HG03025 (cell line): ENCODE measurements around the gene TXNDC11.

ENCODE experiments used
- ATAC-seq: cut with Tn5 transposase; IDR thresholded peaks from one replicate; pipeline ENCODE4 v1.9.1; 2021; ENCODE audit warnings: mild to moderate bottlenecking, moderate library complexity; ENCODE audit not compliant: unreplicated experiment, low FRiP score

The TXNDC11 gene

DNA sequence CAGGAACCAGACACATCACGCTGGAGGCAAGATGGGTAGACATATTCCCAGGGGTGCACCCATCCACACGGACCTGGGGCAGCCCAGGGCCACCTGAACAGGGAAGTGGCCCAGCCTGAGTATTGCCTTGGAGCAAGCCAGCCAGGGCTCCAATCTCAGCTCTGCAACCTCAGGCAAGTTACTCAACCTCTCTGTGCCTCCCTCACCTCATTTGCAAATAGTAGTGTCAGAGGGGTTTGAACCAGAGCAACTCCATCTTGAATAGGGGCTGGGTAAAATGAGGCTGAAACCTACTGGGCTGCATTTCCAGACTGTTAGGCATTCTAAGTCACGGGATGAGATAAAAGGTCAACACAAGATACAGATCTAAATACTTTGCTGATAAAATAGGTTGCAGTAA, 109.5 kb downstream of the TXNDC11 start:
- ATAC-seq, result no peak

DNA sequence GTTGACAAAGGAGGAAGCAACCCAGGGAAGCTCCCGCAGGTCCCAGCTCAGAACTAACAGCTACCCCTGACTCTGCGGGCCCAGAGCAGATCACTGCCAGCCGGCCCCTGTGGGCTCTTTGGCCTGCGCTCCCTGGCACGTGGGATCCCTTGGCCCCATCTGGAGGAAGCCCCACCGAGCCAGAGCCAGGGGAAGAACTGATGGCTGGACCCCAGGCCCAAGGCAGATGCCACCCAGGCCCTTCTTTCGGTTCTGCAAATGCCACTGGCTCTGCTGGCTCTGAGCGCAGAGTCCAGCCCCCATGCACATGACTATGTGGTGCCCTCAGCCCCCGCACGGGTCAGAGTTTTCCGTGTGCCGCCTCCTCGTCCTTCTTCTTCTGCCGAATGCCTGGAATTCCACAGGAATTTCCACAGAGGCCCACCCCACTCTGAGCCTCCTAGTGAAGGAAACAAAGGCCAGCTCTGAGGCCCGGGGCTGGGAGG, 110.2 kb downstream of the TXNDC11 start:
- no peak for ATAC-seq

DNA sequence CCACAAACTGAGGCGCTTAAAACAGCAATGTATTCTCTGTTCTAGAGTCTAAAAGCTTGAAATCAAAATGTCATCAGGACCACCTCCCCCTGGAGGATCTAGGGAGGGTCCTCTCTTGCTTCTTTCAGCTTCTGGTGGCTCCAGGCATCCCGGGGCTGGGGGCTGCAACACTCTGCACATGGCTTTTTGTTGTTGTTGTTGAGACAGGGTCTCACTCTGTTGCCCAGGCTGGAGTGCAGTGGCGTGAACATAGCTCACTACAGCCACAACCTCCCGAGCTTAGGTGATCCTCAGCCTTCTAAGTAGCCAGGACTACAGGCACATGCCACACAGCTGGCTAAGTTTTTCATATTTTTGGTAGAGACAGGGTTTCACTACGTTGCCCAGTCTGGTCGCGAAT, 111.4 kb downstream of the TXNDC11 start:
- ATAC-seq, result no peak

DNA sequence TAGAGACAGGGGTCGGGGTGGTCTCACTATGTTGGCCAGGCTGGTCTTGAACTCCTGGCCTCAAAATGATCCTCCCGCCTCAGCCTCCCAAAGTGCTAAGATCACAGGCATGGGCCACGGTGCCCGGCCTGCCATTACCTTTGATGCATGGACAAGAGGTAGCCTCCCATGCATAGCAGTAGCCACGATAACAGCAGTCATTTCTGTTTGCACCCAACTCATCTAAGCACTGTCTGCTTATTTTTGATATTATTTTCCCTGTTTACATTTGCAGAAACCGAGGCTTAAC, 111.9 kb downstream of the TXNDC11 start:
- ATAC-seq, result no peak

DNA sequence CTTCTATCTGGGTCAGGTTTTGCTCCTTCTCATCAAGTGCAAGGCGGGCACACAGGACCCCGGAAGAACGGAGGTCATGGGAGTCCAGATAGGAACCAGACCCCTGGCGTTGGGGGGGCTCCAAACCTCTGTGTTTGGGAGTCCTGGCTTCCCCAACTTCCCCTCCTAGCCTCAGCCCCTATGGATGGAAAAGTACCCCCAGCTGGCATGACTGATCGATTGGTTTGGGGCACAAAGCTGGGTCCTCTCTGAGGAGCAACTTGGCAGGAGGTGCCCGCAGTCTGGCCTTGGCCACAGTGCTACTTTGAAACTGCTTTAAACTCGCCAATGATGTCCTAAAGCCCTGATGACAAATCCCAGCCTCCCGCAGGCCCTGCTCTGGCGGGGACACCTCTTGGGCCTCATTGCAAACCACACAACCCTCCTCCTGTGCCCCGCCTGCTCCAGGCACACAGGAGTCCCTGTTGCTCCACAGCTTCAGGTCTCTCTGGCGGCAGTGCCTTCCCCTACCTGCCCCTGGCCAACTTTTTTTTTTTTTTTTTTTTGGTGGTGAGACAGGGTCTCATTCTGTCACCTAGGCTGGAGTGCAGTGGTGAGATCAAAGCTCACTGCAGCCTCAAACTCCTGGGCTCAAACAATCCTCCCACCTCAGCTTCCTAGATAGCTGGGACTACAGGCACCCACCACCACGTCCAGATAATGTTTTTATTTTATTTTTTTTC, 112.5 kb downstream of the TXNDC11 start:
- no peak for ATAC-seq
